SH-SY5Y (cell line): ENCODE measurements around the gene SLC7A10.

Experiments used
- GATA2 ChIP-seq: IDR thresholded peaks from 2 replicates; pipeline ENCODE4 v1.6.1; 2011; ENCODE audit warnings: mild to moderate bottlenecking, low read depth, low read length
- GATA3 ChIP-seq: IDR thresholded peaks from 2 replicates; pipeline ENCODE4 v1.6.1; 2011; ENCODE audit warnings: low read depth, mild to moderate bottlenecking, low read length, moderate library complexity

SLC7A10 gene

GRCh38 chr19:33207903-33208302, 17.7 kb downstream of the SLC7A10 start:
- TF ChIP-seq GATA3 (no peak), GATA2 (no peak)

GRCh38 chr19:33207040-33207620, 18.5 kb downstream of the SLC7A10 start:
- TF ChIP-seq GATA2 (no peak), GATA3 (no peak)

- no peak for TF ChIP-seq GATA3
- TF ChIP-seq GATA2, result no peak
These were observed 19.2 kb downstream of the SLC7A10 start for GRCh38 chr19:33206261-33207039.

GRCh38 chr19:33205531-33206260, 20.0 kb downstream of the SLC7A10 start:
- no peak for TF ChIP-seq GATA3
- TF ChIP-seq GATA2, result no peak

GRCh38 chr19:33205110-33205509, 20.5 kb downstream of the SLC7A10 start:
- TF ChIP-seq GATA2, result no peak
- no peak for TF ChIP-seq GATA3

- TF ChIP-seq GATA2, result no peak
- no peak for TF ChIP-seq GATA3
These were observed 21.3 kb downstream of the SLC7A10 start for GRCh38 chr19:33204136-33204973.

GRCh38 chr19:33203529-33203928, 22.1 kb downstream of the SLC7A10 start:
- TF ChIP-seq GATA3 (no peak), GATA2 (no peak)

- TF ChIP-seq GATA2, result no peak
- no peak for TF ChIP-seq GATA3
These were observed 22.8 kb downstream of the SLC7A10 start for GRCh38 chr19:33202546-33203507.

- TF ChIP-seq GATA2 (no peak), GATA3 (no peak)
These were observed 23.6 kb downstream of the SLC7A10 start for GRCh38 chr19:33201886-33202545.

- no peak for TF ChIP-seq GATA2
- no peak for TF ChIP-seq GATA3
These were observed 24.2 kb downstream of the SLC7A10 start for GRCh38 chr19:33201473-33201872.

- TF ChIP-seq GATA2, result no peak
- TF ChIP-seq GATA3, result no peak
These were observed 26.0 kb downstream of the SLC7A10 start for GRCh38 chr19:33199441-33200265.

GRCh38 chr19:33198169-33198568, 27.5 kb downstream of the SLC7A10 start:
- TF ChIP-seq GATA2 (no peak), GATA3 (no peak)
